HTR-8/SVneo (cell line): ENCODE measurements around the gene SPECC1.
"Not testable (repeated sequence)": the region's sequence is repeated elsewhere in the genome, so short reads cannot be mapped to it uniquely, and the experiment has no call there.

Experiments used
- DNase-seq: peaks from one replicate; pipeline ENCODE4 v3.0.0; 2011; ENCODE audit warnings: low spot score, mixed read lengths; ENCODE audit not compliant: insufficient read length
- FAIRE-seq: peaks from 2 replicates; lab custom pipeline; 2011; peaks lifted over from hg19 to GRCh38; lab: Jason Lieb, UNC

Gene SPECC1

DNA sequence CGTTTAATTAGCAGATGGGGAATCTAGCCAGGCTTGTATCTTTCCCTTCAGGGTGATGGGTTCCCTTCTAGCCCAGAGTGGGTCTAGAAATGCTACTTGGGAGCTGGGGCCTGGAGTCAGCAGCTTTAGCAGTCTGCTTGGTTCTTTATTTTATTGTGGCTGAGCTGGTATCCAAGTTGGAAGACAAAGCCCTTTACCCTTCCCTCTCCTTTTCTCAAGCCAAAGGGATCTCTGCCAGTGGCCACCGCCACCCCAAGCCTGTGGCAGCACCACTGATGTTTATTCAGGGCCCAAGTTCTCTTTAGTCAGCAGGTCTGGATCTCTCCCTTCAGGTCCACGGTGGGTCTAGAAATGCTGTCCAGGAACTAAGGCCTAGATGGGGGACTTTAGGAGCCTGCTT is 215.2 kb downstream of the SPECC1 start:
- DNase-seq (no peak), FAIRE-seq (no peak)

DNA sequence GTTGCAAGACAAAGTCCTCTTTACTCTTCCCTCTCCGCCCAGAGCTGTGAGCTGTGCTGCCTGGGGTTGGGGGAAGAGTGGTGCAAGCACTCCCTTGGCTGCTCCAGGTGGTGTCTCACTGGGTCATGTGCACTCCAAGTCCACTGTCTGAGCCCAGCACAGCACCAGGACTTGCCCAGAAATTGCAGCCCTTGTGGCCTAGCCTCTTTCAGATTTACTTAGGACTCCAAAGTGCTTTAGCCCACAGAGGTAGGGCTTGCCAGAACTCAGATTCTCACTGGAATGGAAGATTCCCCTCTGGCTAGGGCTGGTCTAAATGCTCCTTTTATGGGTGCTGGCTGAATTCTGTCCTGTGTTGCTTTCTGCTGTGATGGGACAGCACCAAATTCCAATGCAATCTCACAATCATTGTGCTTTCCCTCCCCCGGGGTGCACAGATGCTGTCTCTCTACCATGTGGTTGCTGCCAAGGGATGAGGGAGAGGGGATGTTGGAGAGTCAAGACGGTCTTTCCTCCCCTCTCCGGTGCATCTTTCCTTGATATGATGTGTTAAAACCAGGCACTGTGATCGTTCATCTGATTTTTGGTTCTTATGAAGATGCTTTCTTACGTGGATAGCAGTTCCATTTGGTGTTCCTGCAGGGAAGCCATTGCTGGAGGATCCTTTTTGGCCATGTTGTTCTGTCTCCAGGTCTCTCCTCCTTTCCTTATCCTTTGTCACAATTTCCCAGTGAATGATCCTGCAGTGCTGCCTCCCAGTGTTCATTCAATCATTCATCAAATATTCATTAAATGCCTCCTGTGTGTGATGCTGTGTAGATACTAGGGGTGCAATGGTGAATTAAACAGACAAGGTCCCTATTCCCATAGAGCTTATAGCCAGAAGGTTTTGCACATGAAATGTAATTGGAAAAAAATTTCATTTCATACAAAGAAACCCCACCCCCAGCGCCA is 216.3 kb downstream of the SPECC1 start:
- peak; percentile 18 for DNase-seq
- peak; percentile 33 for FAIRE-seq

DNA sequence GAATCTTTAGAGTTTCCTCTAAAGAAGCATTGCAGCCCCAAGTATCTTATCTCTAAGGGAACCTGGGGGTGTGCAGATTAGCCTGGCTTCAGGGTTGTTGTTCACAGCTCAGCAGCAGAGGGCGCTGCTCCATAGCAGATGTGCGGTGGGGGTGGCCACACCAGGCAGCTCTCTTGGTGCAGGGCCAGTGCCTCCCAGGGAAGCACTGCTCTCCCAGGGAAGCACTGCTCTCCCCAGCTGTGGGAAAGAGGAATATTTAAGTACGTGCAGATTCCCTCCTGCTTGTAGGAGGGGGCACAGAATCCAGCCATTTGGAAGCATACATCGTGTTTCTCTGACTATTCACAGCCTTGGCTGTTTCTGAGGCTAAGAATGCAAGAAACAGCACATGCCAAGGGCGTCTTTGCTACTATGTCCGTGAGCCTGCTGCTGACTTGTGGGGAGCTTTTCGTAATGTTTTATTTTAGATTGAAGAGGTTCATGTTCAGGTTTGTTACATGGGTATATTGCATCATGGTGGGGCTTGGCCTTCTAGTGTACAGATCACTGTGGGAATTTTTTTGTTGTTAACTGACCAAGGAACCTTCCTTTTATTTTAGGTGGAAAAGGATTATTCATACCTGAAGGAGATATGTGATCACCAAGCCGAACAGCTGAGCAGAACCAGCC is 217.8 kb downstream of the SPECC1 start:
- peak; percentile 86 for DNase-seq
- peak; percentile 71 for FAIRE-seq

DNA sequence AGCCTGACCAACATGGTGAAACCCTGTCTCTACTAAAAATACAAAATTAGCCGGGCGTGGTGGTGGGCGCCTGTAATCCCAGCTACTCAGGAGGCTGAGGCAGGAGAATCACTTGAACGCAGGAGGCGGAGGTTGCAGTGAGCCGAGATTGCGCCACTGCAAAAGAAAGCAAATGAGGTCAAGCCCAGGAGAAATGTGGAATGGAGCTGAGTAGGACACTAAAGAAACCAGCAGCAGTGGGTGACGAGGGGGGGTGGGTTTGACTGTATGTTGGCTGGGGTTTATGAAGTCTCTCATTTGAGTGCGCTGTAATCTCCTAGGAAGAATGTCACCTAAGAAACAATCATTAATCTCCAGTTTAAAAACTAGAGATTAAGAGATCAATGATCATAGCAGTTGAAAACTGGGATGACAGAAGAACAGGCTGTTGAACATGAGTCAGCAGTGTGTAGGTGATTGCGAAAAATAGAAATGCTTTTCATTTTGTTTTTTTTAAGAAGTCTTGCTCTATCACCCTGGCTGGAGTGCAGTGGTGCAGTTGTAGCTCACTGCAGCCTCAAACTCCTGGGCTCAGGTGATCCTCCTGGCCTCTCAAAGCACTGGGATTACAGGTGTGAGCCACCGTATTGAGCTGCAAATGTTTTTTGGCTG is 218.7 kb downstream of the SPECC1 start:
- not testable (repeated sequence) for FAIRE-seq, DNase-seq

DNA sequence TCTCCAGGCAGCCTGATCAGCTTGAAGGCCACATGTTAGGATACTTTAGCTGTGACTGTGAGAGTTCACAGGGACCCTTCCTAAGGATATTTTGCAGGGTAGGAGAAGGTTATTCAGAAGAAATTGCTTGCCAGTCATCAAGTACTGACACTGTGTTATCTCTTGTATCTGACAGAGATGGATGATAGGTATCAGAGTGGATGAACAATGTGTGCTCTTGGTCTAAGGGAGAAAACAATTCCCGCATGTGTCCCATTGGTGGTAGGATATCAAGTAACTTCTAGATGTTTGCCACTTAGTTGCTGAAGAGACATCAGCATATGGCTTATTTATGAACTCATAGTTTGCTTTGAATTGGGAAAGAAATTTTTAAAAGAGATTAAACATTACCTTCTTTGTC is 219.3 kb downstream of the SPECC1 start:
- DNase-seq (no peak), FAIRE-seq (peak; percentile 33)

DNA sequence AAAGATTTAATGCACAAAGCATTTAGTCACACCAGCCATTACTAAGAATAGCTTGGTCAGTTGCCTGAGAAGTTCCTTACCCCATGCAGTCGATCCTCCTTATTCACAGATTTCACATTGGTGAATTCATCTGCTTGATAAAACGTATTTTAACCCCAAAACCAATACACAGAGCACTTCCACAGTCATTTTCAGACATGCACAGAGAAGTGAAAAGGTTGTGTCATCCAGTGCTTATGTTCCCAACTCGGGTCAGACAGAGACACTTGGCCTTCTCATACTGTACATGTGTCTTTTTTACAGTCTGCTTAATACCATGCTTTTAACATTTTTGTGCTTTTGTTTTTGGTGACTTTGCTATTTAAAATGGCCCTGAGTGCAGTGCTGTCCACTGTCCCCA is 219.7 kb downstream of the SPECC1 start:
- no peak for DNase-seq
- FAIRE-seq, result no peak

DNA sequence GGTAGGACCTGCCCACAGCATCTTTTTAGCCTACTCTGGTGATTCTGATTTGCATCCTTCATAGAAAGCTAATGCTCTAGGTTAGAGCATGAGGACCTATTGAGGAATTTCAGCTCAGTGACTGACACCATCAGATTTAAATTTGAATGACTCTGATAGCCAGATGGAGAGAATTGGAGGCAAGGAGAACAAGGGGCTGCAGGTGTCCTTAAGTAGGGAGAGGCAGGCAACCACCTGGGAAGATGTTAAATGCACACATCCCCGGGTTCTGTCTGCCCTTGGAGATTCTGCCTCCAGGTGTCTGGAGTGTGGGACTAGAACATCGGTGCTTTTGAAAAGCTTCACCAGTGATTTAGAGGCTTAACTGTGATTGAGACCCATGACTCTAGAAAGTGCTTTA is 221.8 kb downstream of the SPECC1 start:
- FAIRE-seq (no peak), DNase-seq (no peak)

DNA sequence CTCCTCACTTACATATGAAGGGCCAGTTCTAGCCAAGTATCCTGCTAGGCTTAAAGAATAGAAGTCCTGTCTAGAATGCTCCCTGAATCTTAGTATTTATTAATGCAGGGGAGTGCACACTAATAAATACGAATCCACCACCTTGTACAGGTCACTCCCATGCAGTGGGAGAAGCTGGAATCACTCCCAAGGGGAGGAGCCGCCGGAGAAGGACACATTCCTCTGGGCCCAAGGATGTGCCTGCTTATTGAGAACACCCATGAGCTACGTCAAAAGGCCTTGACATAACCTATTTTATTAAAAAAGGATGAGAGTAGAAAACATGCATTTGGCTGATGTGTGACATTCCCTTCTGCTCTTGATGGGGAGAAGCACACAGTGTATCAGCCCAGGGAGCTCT is 223.5 kb downstream of the SPECC1 start:
- FAIRE-seq (no peak), DNase-seq (no peak)

DNA sequence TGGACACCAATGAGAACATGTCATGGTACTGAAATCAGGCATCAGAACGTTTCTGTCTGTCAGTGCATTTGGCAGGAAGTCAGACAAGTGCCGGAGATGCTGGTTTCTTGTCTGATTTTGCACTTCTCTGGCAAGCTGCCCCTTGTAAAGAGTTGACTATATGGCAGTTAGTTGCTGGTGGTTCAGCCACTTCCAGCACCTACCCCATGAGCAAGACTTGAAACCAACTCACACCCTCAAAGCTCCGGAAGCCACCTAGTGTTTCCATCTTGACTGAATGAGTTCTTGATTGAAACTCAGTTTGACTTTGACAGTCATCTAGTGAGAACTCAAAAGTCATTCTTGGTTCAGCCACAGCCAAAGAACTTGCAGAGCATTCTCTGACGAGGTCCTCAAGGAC is 225.1 kb downstream of the SPECC1 start:
- DNase-seq (no peak), FAIRE-seq (no peak)

DNA sequence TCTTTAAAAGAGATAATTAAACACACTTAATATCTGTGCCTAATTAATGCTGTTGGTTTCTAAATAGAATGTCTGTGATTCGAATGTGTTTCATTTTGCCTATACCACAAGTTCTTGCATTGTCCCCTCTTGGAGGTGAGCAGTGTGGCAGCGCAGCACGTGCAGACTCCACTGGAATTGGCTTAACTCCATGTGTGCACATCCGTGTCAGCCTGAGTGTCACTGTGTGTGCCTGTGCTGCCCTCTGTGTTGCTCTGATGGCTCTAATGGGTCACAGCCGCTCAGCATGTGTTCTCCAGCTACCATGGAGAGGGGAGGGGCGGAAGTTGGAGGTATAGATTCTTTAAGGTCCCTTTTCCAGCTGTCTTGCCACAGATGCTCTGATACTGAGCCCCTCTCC is 226.6 kb downstream of the SPECC1 start:
- no peak for DNase-seq
- FAIRE-seq, result no peak

DNA sequence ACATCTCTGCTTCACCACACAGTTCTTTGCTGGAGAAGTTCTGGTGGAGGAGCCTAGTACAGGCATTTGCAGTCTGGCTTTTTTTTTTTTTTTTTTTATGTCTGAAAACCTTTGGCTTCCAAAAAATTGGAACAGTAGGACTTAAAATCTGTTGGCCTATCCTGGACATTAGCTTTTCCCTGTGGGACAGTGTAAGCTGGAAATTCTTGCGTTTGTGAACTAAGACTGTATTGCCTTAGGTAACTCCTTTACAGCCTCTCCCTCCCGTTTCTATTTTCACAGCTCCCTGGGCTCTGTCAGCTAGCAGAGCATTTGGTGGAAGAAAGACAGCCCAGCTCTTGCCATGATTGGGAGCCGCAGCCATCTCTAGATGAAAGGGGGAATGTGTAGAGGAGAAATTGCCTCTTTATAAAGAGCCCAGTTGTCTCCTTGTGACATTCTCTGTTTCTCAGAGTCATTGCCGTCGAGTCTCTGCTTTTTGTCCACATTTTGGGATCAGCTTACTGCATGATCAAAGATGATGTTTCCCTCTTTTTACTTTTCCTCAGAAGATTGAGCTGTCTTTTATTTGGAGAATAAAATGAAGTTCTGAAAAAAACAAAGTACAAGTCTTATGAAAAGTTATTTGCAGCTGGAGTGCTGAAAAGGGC is 227.5 kb downstream of the SPECC1 start:
- no peak for FAIRE-seq
- DNase-seq, result no peak

DNA sequence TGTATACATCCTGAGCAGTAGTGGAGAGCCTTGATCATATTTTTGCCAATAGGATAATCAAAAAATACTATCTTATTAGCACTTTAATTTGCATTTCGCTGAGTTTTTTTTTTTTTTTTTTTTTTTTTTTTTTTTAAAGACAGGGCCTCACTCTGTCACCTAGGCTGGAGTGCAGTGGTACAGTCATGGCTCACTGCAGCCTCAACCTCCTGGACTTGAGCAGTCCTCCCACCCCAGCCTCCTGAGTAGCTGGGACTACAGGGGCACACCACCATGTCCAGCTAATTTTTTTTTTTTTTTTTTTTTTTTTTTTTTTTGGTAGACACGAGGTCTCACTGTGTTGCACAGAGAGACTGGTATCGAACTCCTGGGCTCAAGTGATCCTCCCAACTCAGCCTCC is 230.6 kb downstream of the SPECC1 start:
- not testable (repeated sequence) for FAIRE-seq, DNase-seq

DNA sequence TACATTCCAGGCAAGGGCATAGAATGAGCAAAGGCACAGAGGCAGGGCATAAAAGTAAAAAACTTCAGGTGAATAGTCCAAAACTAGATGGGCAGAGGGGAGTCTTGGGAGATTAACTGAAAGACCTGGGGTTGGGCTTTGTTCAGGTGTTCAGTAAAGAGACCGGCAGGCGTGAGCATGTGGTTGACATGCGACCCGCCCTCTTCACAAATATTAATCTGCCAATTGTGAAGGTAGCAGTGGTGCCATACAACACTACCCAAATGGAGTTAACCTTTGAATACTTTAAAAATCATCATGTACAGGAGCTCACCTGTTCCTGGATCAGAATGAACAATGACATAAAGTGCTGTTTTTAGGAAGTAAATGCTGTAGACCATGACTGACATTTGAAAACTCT is 232.7 kb downstream of the SPECC1 start:
- DNase-seq (no peak), FAIRE-seq (no peak)

DNA sequence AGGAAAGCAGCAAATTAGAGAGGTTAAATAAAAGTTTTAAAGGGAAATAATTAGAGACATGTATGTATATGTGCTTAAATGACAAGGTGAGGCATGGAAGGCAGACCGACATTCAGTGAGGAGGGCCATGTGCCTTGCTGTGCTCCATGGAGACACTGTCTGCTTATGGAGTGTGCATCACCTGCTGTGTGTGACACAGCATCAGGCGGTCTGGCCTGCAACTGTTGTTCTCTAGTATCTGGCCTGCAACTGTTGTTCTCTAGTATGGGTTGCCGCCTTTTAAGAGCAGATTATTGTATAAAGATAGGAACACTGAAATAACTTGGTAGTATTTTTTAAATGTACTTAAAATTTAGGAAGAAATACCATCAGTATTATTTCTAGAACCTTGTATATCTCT is 233.1 kb downstream of the SPECC1 start:
- no peak for FAIRE-seq
- no peak for DNase-seq

DNA sequence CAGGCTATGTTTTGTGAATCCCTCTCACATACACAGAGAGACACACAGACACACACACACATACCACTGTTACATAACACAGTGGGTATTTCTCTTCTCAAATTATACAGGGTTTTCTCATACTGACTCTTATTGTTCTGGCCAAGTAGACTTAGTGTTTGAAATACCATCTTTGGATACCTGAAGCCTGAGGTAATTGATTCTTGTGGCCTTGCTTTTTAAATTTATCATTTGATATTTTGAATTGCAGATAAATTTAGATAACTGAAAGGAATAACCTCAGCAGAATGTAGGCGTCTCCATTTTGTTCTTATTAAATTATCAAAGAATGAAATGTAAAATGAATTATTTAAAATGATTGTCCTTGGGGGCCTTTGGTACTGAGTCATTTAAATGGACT is 234.4 kb downstream of the SPECC1 start:
- FAIRE-seq (no peak), DNase-seq (no peak)

DNA sequence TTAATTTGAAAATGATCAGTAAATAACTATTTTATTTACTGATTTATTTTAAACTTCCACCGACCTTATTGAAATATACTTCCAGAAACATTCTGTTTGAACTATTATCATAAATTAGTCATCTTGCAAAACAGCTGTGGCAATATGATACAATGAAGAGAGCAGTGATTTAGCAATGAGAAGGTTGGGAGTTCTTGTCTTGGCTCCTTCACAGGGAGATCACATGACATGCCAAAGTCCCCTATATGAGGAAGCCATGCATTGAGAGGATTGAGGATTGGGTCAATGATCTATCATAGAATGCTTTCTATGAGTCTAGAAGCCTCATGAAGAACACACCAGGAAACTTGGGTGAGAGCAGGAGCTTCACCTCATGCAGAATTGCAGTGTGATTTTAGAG is 235.5 kb downstream of the SPECC1 start:
- DNase-seq (no peak), FAIRE-seq (no peak)

DNA sequence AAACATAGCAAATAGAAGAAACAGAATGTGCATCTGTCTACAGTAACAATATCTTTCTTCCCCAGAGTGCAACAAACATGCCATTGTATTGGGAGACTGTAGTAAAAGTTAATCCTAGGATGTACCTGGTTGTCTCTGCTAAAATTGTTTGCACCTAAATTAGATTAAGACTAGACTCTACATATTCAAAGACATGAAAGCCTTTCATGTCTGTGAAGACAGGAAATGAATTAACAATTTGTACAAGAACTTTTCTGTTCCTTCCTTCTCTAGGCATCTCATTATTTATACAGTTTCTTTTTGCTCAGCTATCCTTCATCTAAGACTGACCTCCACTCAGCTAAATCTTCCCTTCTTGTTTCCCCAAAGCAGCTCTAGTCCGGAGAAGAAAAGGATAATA is 237.5 kb downstream of the SPECC1 start:
- DNase-seq (no peak), FAIRE-seq (no peak)

DNA sequence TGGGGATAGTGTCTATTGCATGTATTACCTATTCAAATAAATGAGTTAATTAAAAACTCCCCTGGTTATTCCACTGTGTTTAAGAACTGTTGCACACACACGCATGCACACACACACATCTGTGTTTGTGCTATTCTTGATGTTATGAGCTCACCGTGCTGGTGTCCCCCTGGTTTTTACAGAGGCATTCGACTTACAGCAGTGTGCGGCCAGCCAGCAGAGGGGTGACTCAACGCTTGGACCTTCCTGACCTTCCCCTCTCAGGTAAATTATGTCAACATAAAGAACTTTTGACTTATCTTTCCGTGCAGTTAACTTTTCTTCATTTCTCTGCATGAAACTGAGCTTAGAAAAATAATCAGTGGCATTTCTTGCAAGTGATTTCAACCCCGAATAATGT is 244.2 kb downstream of the SPECC1 start:
- FAIRE-seq (peak; percentile 20), DNase-seq (no peak)

DNA sequence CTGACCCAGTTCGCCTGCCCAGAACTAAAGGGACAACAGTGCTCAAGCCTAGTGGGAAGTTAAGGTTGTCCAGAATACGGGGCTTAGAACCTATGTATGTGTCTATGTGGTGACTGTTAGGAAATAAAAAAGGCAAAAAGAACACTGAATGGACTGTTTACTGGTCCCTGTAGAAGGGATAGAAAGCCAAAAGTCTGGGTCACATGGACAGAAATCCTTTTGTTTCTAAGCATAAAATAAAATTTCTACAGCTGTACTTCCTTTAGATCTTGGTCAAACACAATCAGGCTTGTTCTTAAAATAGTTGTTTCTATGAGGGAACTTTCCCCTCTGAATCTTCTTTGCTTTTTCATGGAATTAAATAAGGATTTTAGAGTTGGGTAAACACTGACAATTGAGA is 245.4 kb downstream of the SPECC1 start:
- FAIRE-seq, result no peak
- no peak for DNase-seq

DNA sequence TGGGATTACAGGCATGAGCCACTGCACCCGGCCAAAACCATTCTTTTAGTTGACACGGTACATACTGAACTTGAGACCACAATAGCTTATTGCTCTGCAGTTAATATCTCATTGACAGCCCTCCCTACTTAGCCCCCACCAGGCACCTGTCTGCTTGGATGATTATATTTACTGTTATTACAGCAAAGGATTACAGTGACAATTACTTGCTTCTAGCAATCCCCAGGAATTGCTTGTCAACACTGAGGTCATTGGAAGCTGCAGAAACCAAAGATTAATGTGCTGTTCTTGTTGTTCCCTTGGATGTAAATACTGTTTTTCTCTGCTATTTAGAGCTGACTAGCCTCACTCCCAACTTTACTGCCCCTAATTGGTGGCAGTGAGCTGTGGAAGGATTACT is 247.0 kb downstream of the SPECC1 start:
- no peak for DNase-seq
- no peak for FAIRE-seq

DNA sequence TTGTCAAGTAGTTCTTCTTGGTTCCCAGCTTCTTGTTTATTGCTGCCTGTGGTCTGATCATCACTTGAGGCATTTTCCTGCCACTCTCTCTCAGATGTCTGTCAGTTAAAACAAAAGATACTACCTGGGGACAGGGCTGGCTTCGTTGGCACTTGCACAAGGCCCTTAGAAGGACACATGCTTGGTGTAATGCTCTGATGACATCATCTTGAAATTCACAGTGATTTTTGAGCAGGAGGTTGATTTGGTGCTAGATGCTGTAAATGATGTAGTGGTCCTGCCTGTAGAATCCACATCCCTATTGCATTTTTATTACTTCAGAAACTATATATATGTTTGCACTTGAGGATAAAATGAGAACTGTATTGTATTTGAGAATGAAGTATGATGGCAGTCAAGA is 247.8 kb downstream of the SPECC1 start:
- no peak for DNase-seq
- FAIRE-seq, result no peak
